ENCODE results near the gene RPA1. TPM values are rescaled to one million over a fixed set of nuclear protein-coding genes. Genes with fewer than 3 reads are reported as not detected.
A peak's percentile ranks its signal among the peaks of the same experiment; 100 is the strongest.

Gene RPA1
- total and polyA plus RNA-seq, 9 of the 15 experiments (the other 6 are each of a cell fraction or from before 2014, with no cell fraction given): 25.2 to 125 (median 47.4) TPM

DNA sequence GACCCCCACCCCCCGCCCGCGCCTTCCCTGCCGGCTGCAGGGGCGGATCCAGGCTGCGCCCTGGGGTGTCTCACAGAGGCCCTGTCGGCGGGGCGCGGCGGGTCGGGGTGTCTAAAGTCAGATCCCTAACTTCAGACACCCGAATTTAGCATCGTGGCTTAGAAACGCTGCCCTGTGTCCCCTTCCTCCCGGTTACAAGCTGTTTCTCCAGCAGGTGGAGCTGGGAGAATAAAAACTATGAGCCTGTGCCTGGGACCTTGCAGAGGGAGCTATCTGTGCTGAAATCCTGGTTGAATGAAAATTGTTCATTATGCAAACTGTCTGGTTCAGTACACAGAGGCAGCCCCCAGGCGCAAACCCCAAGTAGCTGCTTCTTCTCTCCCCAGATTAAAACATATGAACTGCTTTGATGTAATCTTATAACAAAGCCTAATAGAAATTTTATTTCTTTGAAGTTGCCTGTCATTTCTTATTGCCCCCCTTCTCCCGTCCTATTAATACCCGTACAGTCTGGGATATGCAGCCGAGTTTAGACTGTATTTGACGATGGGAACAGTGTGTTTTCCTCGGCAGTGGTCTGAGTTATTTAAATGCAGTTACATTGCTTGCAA is 79.0 kb downstream of the RPA1 start:
- no peak overlapping the region for H3K4me3 ChIP-seq
- 11% methylated on average over 8 of the region's 22 CpGs for WGBS (ENCODE audit: insufficient coverage, low coverage, missing lambda C conversion rate)
- no peaks in the 10 kb centered on the region for H3K36me3 ChIP-seq (ENCODE audit: control insufficient read depth, insufficient read depth, low read length)
- no peaks in the 10 kb centered on the region for H3K9me1 ChIP-seq (ENCODE audit: control insufficient read depth, insufficient read depth, low read length)
- peaks cover 0 to 16% of the 10 kb centered on the region in 2 experiments; a peak in 3 of 5 replicates for H3K4me1 ChIP-seq (replicated peaks in 1 of 2; ENCODE audit: control insufficient read depth in 2 of 2, insufficient read depth in 2 of 2, low read length in 2 of 2)
- no peaks in the 10 kb centered on the region for H3K79me2 ChIP-seq (ENCODE audit: control insufficient read depth, insufficient read depth, low read length)
- no TSS peak for BruUV-seq (replicated peaks)
- FAIRE-seq: peak; percentile 79
- ATAC-seq: peak; percentile 92
- H3K4me2 ChIP-seq (ENCODE audit: insufficient read depth, low read length): no peak overlapping the region
- in situ Hi-C loops (cut with MboI) (loop anchor here (5.0 to 25.0 kb wide), 2 partner anchors 123 to 328 kb away; partner anchors contain the start of gene DPH1), intact Hi-C loops (cut with micrococcal nuclease) (loop anchor here (2.0 to 5.0 kb wide), 2 partner anchors 122 to 138 kb away; partner anchors contain the start of gene DPH1)
- no peak overlapping the region for H2AFZ ChIP-seq (ENCODE audit: low read depth, low read length)
- DNase-seq (ENCODE audit: extremely low read depth in 1 of 4, low spot score in 3 of 4): peak; percentile 26 to 68 (median 44)
- H4K20me1 ChIP-seq (replicated peaks; ENCODE audit: control insufficient read depth, insufficient read depth, low read length): no peaks in the 10 kb centered on the region
- H3K9ac ChIP-seq (ENCODE audit: insufficient read depth in 1 of 2, low read depth in 2 of 2, low read length in 2 of 2): no peak overlapping the region
- POLR2A ChIA-PET: interaction anchor here (0.6 to 0.9 kb wide), 2 partner anchors 16 to 83 kb away, joined by 3 read pairs; no protein-coding TSS in a partner anchor
- no peak overlapping the region for H3K27ac ChIP-seq (ENCODE audit: extremely low read depth, low read depth, low read length)
- H3K27me3 ChIP-seq (ENCODE audit: control insufficient read depth in 2 of 2, insufficient read depth in 2 of 2, low read length in 2 of 2): peaks cover 21 to 36% of the 10 kb centered on the region in 2 experiments; a peak in 4 of 5 replicates
- no peaks in the 10 kb centered on the region for H3K9me3 ChIP-seq (replicated peaks; ENCODE audit: control insufficient read depth, insufficient read depth, low read depth, low read length)
- CTCF ChIA-PET (ENCODE audit: low intra/inter-chr PET ratio): interaction anchor here (0.7 to 1.3 kb wide), 4 partner anchors 117 to 336 kb away, joined by 3 to 6 read pairs (median 4); partner anchors contain the start of genes DPH1 and OVCA2
- TF ChIP-seq FOSL1 (tag; conservative IDR thresholded peaks at IDR 0.05) (no peak), ZZZ3 (IDR thresholded peaks at IDR 0.05) (no peak), THRAP3 (IDR thresholded peaks at IDR 0.05; ENCODE audit: borderline replicate concordance) (no peak), RAD21 (CRISPR knock-in tag; conservative IDR thresholded peaks at IDR 0.05 in 1 of 2, IDR thresholded peaks at IDR 0.05 in 1 of 2) (peak; percentile 71 to 84), ZFP36 (IDR thresholded peaks at IDR 0.05; ENCODE audit: low read depth, low read length, partially characterized antibody) (no peak), STAG1 (CRISPR knock-in tag; IDR thresholded peaks at IDR 0.05; ENCODE audit: borderline replicate concordance) (peak; percentile 53; the same call in 1 of the 2 replicates), SMAD3 (CRISPR knock-in tag; conservative IDR thresholded peaks at IDR 0.05) (no peak), TFAM (CRISPR knock-in tag; conservative IDR thresholded peaks at IDR 0.05) (no peak), REST (IDR thresholded peaks at IDR 0.05; ENCODE audit: borderline replicate concordance) (peak; percentile 76), REST (CRISPR knock-in tag; IDR thresholded peaks at IDR 0.05; ENCODE audit: low read depth) (no peak), ARID2 (IDR thresholded peaks at IDR 0.05) (0 out of 2 replicates have a peak, but pooled peaks have one; percentile 58)
- TF ChIP-seq, protein P1, sequence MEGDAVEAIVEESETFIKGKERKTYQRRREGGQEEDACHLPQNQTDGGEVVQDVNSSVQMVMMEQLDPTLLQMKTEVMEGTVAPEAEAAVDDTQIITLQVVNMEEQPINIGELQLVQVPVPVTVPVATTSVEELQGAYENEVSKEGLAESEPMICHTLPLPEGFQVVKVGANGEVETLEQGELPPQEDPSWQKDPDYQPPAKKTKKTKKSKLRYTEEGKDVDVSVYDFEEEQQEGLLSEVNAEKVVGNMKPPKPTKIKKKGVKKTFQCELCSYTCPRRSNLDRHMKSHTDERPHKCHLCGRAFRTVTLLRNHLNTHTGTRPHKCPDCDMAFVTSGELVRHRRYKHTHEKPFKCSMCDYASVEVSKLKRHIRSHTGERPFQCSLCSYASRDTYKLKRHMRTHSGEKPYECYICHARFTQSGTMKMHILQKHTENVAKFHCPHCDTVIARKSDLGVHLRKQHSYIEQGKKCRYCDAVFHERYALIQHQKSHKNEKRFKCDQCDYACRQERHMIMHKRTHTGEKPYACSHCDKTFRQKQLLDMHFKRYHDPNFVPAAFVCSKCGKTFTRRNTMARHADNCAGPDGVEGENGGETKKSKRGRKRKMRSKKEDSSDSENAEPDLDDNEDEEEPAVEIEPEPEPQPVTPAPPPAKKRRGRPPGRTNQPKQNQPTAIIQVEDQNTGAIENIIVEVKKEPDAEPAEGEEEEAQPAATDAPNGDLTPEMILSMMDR (IDR thresholded peaks at IDR 0.05 in 2 of 3, conservative IDR thresholded peaks at IDR 0.05 in 1 of 3; ENCODE audit: insufficient read depth in 2 of 3, low read depth in 1 of 3, low read length in 3 of 3): peak; percentile 58 to 77 (median 75)
